ENCODE measurements around the gene IDUA. TPM values are rescaled to one million over a fixed set of nuclear protein-coding genes. Genes with fewer than 3 reads are reported as not detected.

IDUA gene
- total RNA-seq, 4 donors from 2014 or later, result 6.7 to 25.8 (median 13.3) TPM

DNA sequence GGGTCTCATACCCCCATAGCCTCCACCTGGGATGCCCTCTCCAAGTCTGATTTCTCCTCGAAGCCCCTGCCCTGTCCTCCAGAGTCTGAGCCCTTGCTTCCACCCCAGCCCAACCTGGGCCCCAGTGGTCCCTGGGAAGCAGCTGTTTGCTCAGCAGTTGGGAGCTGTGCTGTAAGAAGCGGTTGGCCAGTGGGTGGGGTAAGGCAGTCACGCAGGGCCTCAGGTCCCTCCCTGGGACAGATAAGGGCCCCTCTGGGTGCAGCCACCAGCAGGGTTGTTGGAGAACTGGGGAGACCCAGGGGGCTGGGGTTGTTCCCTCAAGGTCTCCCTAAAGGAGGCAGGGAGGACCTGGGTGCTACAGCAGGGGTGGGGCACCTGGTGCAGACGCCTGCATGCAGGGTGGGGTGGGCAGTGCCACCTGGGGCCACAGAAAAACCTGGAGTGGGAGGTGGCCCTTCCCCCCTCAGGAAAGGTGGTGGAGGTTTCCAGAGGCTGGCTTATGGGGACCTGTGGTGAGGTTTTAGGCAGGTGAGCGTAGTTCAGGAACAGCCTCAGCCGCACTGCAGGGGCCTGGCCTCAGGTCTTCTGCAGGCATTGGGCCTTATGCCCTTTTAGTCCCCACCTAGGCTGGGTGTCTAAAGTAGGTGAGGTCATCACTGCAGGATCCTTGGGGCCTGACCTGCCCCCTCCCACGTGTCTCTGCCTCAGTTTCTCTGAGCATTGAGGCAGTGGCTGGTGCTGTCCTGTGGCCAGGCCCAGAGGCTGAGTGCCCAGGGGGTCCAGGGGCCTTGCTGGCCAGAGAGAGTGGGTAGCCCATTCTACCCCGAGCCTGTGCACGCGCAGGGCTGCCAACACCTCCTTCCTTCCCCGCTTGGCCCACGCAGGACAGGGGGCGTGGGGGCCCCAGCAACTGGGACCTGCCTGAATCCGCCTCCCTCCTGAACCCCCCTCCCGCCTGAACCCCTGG is 9.5 kb downstream of the IDUA start:
- TF ChIP-seq, protein P1, sequence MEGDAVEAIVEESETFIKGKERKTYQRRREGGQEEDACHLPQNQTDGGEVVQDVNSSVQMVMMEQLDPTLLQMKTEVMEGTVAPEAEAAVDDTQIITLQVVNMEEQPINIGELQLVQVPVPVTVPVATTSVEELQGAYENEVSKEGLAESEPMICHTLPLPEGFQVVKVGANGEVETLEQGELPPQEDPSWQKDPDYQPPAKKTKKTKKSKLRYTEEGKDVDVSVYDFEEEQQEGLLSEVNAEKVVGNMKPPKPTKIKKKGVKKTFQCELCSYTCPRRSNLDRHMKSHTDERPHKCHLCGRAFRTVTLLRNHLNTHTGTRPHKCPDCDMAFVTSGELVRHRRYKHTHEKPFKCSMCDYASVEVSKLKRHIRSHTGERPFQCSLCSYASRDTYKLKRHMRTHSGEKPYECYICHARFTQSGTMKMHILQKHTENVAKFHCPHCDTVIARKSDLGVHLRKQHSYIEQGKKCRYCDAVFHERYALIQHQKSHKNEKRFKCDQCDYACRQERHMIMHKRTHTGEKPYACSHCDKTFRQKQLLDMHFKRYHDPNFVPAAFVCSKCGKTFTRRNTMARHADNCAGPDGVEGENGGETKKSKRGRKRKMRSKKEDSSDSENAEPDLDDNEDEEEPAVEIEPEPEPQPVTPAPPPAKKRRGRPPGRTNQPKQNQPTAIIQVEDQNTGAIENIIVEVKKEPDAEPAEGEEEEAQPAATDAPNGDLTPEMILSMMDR (IDR thresholded peaks at IDR 0.05; ENCODE audit: low read depth), result no peak

DNA sequence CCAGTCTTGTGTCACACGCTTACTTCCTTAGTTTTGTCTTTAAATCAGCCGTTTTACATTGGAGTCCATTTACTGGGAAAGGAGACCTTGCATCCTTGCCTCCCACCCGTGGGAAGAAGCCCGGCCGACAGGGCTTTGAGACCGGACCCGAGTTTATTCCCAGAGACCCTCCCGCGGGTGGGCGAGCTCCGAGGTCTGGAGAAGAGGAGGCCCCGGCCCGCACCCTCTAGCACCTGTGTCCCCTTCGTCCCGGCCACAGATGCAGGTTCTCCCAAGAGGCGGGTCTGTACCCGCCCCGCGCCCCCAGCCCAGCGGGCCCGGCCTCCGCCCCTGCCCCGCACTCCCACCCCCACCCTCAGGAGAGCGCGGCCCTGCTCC is 10.1 kb downstream of the IDUA start:
- TF ChIP-seq, protein P1 (IDR thresholded peaks at IDR 0.05; ENCODE audit: low read depth), result no peak

DNA sequence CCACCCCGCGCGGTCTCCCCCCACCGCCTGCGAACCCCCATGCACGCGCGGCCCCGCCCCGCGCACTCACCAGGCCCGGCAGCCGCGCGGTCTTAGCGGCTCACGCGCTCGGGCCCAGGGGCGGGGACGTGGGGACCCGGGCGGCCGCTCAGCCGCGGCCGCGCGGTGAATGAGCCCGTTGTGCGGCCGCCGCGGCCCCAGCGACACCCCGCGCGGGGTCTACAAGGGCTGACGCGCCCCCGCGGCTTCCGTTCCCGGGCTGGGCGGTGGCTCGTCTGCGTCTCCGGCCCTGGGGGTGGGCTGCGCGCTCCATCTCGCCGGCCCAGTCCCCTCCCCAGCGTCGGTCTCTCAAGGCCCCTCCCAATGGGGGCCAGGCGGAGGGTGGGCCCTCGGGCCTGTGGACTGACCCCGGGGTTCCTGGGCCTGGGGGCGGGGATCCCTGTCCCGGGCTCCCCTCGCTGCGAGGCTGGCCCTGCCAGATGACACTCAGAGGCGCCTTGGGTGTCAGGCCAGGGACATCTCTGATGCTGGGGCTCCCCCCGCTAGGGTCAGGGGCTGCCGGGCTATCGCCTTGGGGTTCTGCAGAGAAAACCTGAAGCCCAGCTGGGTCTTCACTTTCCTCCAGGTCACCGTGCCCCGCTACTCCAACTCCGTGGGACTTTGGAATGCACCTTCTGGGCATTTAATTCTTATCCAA is 10.7 kb downstream of the IDUA start:
- TF ChIP-seq, protein P1 (IDR thresholded peaks at IDR 0.05; ENCODE audit: low read depth), result no peak

DNA sequence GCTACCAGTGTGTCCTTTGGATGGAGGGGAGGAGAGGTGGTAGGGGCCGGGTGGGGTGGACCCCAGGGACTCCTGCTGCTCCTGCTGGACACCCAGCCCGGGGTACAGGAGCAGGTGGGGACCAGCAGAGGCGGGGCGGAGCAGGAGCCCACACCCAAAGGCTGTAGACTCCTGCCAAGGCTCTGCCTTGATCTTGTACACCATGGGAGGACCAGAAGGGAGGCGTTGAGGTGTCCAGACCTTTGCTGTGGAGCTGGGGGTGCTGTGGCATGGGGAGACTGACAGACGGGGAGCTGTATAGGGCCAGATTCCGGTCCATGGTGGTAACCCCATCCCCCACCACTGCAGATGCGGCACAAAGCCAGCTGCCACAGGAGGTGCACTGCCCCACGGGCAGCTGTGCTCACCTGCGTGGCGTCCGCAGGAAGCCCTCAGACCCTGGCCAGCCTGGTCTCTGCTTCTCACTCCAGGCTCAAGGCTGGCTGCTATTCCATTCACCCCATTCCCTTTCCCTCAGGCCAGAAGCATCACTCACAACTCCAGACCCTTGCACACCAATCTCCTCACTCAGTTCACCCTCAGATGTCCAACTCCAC is 11.3 kb downstream of the IDUA start:
- TF ChIP-seq, protein P1 (IDR thresholded peaks at IDR 0.05; ENCODE audit: low read depth), result no peak

DNA sequence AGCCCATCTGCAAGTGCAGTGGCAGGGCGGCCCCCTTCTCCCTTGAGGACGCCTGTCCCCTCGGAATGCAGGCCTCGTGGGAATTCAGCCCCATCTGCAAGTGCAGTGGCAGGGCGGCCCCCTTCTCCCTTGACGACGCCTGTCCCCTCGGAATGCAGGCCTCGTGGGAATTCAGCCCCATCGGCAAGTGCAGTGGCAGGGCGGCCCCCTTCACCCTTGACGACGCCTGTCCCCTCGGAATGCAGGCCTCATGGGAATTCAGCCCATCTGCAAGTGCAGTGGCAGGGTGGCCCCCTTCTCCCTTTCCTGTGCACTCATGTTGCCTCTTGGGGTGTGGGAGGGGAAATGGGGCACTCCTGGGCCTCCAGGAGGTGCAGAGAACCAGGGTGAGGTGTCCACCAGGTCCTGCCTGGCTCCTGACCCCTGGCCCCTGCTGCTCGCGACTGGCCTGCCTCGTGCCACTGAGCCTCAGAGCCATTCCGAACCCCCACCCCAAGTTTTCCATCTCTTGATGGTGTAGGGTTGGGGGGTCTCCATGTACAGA is 13.1 kb downstream of the IDUA start:
- TF ChIP-seq, protein P1 (IDR thresholded peaks at IDR 0.05; ENCODE audit: low read depth), result no peak

DNA sequence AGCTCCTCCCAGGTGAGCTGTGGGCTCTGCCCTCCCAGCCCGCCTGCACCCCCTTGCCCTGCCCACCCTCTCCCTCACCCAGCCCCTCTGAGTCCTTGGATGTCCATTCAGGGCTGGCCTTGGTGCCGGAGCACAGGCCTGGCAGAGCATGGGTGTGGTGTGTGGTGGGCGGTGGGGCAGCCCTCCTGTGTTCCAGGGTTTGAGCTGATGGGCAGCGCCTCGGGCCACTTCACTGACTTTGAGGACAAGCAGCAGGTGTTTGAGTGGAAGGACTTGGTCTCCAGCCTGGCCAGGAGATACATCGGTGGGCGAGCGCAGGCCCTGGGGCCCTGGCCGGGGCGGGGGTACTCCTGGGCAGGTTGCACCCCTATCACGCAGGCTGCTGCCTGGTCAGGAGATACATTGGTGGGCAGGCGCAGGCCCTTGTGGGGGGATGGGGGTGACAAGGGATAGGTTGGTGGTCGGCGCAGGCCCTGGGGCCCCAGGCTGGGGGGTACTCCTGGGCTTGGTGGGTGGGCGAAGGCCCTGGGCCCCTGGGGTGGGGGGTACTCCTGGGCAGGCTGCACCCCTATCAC is 13.9 kb downstream of the IDUA start:
- TF ChIP-seq, protein P1 (IDR thresholded peaks at IDR 0.05; ENCODE audit: low read depth), result no peak

Measured in subcutaneous adipose tissue (tissue), 4 donors.